ENCODE measurements around the gene CD300A.

DNA sequence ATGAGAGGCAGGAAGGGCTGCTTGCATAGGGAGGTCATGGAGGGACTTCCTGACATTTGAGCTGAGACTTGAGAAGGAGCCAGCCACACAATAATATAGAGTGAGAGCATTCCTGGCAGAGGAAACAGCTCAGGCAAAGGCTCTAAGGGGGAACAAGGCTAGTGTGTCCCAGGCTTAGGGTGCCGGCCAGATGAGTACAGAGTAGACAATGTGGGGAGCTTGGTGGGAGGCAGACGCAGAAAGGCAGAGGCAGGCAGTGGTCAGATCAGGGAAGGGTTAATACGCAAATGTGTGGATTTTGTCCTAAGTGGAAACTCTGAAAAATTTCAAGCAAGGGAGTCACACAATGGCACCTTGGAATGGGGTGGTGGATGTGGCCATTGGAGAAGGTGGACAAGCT lies 33.6 kb downstream of the CD300A start:
- TF ChIP-seq, protein P1, sequence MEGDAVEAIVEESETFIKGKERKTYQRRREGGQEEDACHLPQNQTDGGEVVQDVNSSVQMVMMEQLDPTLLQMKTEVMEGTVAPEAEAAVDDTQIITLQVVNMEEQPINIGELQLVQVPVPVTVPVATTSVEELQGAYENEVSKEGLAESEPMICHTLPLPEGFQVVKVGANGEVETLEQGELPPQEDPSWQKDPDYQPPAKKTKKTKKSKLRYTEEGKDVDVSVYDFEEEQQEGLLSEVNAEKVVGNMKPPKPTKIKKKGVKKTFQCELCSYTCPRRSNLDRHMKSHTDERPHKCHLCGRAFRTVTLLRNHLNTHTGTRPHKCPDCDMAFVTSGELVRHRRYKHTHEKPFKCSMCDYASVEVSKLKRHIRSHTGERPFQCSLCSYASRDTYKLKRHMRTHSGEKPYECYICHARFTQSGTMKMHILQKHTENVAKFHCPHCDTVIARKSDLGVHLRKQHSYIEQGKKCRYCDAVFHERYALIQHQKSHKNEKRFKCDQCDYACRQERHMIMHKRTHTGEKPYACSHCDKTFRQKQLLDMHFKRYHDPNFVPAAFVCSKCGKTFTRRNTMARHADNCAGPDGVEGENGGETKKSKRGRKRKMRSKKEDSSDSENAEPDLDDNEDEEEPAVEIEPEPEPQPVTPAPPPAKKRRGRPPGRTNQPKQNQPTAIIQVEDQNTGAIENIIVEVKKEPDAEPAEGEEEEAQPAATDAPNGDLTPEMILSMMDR (conservative IDR thresholded peaks at IDR 0.05), result no peak
- no peak for TF ChIP-seq ZFX (IDR thresholded peaks at IDR 0.05)

All from C4-2B (cell line).